GM19463 (cell line): ENCODE data around the gene MS4A4A.
"Not testable (repeated sequence)": the region's sequence is repeated elsewhere in the genome, so short reads cannot be mapped to it uniquely, and the experiment has no call there.

ENCODE experiments used
- ATAC-seq: cut with Tn5 transposase; IDR thresholded peaks from one replicate; pipeline ENCODE4 v1.9.1; 2021; ENCODE audit warnings: mild to moderate bottlenecking, moderate library complexity; ENCODE audit not compliant: unreplicated experiment

Gene MS4A4A

DNA sequence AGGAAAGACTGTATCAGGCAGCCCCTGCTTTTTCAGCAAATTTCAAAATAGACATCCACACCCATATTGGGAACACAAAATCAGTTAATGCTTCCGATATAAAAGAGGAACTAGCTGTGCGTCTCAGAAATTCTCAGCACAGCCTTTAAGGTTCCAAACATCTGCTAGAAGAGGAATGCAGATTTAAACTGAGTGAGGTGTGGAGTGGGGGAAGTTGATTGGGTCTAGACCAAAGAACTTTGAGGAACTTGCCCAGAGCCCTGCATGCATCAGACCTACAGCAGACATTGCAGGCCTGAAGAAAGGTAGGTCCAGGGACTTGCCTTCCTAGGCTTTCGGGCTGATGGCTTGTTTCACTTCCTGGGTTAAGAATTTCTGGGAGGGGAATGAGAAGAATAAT is at the start of gene MS4A4A:
TSS of gene MS4A4A (plus strand) at position 255 of the 400 bp plus-strand sequence. CDS start at position 265, 10 bp downstream.
- no peak for ATAC-seq

DNA sequence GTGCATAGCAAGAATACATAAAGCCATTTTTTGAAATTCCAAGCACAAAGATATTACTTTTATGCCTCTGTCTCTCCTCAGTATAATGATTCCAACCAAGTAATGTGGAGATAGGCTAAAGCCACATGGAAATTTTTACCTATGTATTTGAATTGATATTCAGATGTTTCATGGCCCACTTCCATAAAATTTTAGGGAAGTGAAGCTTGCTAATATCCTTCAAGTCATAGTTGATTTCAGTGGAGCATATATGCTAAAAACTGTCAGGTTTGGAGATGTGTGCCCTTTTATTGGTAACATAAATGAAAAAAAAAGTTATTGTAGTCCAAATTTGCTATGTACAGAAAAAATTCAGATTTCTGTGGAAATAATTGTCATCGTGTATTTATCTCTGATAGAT is 49.8 kb upstream of the MS4A4A start:
- ATAC-seq: no peak

DNA sequence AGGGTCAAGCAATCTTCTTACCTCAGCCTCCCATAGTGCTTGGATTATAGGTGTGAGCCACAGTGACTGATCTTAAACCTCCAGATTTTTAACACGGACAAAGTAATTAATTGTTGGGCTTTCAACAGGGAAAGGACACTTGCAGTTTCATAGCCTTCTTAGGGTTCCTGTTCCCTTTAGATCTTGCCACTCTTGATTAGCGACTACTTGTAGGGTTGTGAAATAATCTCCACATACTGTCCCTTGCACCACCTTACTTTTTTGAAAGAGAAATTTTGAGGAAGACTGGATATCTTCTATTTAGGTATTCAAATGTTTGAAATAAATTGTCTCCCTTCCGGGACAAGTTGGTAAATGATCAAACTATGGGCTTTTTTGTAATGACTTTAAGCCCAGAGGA is 45.1 kb upstream of the MS4A4A start:
- ATAC-seq: no peak

DNA sequence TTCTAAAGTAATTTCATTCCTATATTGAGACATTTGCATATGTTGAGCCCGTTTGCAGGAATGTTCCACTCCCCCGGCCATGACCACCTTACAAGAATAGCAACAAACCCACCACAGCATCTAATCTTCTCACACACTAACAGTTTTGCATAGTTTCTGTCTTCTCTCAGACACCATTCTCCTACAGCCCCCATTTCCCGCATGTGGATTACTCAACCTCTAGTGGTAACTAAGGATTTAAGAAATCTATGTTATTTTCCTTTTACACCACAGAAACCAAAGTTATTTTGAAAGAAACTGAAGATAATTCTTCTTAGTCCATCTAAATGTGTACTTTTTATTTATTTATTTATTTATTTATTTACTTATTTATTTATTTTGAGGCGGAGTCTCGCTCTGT is 39.8 kb upstream of the MS4A4A start:
- ATAC-seq: no peak

GRCh38 chr11:60241786-60242185 is 38.7 kb upstream of the MS4A4A start:
- ATAC-seq: no peak

DNA sequence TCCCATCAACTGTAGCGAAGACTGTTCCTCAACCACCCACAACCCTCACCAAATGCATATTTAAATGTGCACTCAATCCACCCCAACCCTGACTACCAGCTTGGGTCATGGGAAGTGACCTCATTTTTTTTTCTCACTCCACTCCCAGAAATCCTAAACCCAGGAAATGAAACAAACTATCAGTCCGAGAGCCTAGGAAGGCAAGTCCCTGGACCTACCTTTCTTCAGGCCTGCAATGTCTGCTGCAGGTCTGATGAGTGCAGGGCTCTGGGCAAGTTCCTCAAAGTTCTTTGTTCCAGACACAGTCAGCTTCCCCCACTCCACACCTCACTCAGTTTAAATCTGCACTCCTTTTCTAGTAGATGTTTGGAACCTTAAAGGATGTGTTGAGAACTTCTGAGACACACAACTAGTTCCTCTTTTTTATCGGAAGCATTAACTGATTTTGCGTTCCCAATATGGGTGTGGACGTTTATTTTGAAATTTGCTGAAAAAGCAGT is 37.7 kb upstream of the MS4A4A start, which contains the start of gene MS4A4E:
TSS of gene MS4A4E (minus strand) at position 398 of the 500 bp plus-strand sequence. CDS start 13,082 bp downstream, outside the sequence.
- ATAC-seq: no peak

DNA sequence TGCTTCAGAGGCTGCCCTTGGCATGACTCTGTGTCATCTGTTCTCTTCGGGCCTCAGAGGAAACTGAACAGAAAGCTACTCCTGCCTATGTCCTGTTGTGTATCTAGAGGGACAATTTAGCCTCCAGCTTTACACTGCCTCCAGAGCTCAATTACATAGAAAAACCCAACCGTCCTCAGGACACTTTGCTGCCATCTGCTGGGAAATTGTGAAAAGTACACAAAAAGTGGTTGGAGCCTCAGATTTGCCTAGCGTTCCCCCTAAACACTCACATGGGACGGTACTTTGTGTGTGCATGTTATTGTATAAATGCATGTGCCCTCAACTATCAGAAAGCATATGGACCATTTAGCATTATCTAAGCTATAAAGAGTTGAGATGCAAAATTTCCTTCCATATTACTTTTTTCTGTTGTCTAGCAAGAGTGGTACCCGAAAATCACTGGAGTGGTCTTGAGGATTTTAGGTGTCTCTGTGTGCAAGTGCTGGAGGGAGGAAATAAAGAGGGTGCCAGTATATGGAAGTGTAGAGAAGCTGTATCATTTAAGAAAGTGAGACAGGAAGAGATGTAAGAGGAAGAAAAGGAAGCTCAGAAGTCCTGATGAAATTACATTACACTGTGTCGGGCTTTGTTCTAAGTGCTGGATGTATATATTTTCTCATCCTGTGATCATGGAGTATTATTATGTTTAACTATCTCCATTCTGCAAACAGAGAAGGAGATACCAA is 28.8 kb upstream of the MS4A4A start:
- no peak for ATAC-seq

DNA sequence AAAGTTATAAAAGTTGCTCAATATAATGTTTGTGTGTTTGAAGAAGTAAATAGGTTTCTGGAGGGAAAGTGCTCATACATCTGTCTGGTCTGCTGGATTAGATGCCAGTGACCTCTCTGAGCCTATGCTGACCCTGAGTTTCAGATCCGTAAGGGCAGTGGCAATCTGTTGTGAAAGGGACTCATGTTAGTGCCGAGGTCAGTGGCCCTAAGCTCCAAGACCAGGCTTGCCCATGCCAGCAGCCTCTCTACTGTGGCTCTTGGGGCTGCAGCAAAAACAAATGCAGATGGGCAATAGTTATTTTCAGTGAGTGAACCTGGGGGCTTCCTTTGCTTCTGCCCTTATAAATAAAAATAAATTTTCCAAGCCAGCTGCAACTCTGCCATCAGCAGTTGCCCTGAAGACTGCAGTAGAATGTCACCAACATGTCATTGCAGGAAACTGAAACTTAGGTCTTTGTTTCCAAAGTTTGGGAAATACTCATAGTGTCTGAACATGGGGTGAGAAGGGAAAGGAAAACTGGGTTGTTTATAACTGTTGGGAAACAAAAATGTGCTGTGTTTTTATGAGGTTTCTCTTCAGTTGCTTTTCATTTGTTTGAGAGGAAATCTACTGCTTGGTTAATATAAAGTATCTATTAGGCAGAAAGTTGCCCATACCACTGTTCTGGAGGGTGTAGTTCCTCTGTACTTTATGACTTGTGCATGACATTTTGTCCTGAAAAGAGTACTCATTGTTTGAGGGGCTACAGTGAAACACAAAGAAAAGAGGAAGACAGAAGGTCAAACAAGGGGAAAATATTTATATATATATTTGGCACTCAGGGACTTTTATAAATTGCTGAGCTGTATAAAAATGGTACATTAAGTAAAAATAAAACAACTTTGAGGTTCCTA is 28.0 kb upstream of the MS4A4A start:
- no peak for ATAC-seq

DNA sequence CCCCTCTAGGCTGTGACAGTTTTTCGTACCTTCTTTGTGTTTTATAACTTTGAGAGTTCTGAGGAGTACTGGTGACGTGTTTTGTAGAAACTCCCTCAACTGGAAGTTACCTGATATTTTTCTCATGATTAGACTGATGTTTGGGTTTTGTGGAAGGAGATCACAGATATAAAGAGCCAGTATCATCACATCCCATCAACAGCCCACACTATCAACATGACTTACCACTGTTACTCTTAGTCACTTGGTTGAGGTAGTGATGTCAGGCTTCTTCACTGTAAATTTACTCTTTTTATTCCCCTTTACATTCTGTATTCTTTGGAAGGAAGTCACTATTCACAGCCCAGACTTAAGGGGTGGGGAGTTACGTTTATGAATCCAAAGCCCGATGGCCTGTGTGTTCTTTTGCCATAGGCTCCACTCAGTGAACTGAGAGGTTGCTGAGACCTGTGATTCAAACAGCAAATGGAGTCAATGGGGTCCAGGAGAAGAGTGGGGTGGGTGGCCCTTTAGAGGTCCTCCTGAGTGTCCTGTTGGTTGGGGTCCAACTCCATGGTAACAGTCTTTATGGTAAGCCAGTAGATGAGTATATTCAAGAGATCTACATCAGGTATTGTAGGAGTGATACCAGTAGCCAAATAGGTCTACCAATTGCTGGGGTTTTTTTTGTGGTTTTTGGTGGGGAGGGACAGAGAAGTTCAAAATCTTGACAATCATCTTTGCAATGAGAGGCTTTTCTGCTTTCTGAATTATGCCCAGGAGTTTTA is 22.3 kb upstream of the MS4A4A start:
- no peak for ATAC-seq

- ATAC-seq: no peak
Measured at GRCh38 chr11:60261014-60261413, 19.5 kb upstream of the MS4A4A start.

- ATAC-seq: no peak
Measured at GRCh38 chr11:60263402-60263801, 17.1 kb upstream of the MS4A4A start.

- ATAC-seq: no peak
Measured at GRCh38 chr11:60264644-60265043, 15.8 kb upstream of the MS4A4A start.

DNA sequence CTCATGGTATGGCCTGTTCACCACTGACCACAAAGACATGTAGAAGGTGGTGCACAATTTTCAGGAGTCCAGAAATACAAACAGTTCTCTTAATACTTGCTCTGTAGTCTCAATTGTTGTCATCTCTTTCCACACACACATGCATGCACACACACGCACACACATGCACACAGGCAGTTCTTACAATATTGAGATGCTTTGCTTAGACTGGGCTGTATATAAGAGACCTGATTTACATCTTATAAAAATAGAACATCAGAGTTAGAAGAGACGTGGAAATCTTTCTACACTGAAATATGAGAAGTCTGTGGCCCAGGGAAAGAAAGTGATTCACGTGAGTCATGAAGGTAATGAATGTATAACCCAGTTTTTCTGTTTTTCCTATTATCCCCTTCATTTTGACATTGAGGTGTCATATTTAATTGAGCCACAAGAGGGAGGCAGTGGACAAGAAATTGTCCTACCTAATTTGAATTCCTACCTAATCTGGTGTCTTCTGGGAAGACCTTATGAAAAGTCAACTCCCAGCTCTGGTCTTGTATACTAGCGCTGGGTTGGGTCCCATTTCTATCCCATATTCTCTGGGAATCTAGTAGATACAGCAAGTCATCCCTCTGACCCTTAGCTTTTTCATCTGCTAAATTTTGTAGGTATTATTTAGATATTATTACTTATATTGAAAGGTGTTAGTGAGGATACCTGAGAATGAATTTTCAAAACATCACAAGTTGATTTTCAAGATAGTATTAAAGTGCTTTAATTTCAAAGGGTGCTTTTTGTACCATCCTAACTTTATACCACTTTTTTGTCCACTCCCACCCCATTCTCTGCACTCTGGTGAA is 14.9 kb upstream of the MS4A4A start:
- no peak for ATAC-seq

DNA sequence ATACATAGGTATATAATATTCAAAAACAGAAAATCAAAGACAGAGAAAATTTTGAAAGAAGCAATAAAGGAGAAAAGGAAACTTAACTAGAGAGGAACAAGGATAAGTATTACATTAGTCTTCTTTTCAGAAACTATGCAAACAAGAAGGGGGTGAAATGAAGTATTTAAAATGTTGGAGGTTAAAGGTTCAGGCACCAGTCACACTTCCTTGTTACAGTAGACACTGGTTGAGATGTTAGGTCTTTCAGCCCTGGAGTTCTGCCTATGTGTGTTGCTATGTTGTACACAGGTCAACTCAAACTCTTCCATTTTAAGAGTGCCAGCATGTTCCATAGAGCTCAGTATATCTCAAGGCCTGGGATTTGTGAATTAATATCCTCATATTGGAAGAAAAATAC is 6.0 kb upstream of the MS4A4A start:
- ATAC-seq: no peak

GRCh38 chr11:60281485-60281884 is 1.0 kb downstream of the MS4A4A start:
- ATAC-seq: no peak

DNA sequence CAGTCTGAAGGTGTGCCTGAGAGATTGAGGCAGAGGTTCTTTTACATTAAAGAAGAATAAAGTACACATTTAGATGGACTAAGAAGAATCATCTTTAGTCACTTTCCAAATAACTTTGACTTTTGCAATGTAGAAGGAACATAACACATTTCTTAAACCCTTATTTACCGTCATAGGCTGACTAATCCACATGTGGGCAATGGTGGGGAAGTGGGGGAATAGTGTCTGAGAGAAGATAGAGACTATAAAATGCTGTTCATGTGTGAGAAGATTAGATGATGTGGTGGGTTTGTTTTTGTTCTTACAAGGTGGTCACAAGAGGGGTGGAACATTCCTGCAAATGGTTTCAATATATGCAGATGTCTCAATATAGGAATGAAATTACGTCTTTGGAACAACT is 1.8 kb downstream of the MS4A4A start:
- no peak for ATAC-seq

- ATAC-seq: not testable (repeated sequence)
Measured at GRCh38 chr11:60285411-60286126, 5.1 kb downstream of the MS4A4A start.

- no peak for ATAC-seq
Measured at GRCh38 chr11:60288531-60288930, 8.1 kb downstream of the MS4A4A start.

- no peak for ATAC-seq
Measured at GRCh38 chr11:60292145-60292544, 11.7 kb downstream of the MS4A4A start.
